ENCODE results near the gene OPN1MW3.
A peak's percentile ranks its signal among the peaks of the same experiment; 100 is the strongest.
"Not testable (repeated sequence)": the region's sequence is repeated elsewhere in the genome, so short reads cannot be mapped to it uniquely, and the experiment has no call there.

The OPN1MW3 gene

GRCh38 chrX:154296731-154297130 is 39.3 kb downstream of the OPN1MW3 start:
- DNase-seq = no peak

GRCh38 chrX:154298312-154298711 is 40.9 kb downstream of the OPN1MW3 start:
- no peak for DNase-seq

DNA sequence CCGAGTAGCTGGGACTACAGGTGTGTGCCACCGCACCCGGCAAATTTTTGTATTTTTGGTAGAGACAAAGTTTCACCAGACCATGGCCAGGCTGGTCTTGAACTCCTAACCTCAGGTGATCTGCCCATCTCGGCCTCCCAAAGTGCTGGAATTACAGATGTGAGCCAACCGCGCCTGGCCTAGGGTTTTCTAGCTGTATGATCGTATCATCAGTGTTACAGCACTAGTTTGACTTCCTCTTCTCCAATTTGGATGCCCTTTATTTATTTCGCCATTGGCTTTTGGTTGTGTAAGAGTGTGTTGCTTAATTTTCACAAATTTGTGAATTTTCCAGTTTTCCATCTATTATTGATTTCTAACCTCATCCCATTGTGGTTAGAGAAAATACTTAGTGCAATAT is 43.4 kb downstream of the OPN1MW3 start:
- no peak for DNase-seq

- DNase-seq = not testable (repeated sequence)
Observed at GRCh38 chrX:154302998-154303397, 45.6 kb downstream of the OPN1MW3 start.

DNA sequence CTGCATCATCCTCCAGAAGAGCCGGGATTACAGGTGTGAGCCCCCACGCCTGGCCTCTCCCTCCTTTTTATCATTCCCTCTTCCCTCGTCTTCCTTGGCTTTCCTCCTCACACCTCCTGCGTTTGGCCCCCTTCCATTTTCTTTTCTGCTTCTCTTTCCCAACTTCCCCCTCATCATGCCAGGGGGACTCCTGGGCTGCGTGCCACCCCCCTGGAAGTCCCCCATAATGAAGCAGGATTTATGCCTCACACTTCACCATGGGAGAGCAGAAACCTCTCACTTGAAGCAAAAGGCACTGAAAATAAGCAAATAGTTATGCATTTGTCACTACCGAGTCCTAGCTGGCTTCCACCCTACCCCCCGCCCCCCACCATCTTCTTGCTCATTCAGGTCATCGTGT is 46.1 kb downstream of the OPN1MW3 start:
- DNase-seq = no peak

DNA sequence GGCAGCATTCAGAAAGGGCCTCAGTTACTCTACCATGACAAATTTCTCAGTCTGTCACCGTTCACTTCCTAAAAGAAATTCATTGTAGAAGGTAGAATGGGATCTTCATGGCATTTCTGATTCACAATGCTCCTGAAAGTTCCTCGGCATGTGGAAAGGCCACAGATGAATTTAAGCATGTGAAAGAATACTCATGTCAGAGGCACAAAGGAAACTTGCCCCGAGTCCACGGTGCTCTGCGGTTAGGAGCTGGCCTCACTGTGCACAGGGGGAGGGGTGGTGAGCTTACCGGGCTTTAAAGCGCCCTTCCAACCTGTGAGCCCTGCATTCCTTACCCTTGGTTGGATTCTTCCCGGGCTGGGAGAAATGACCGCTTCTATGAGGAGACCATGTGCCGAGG is 47.5 kb downstream of the OPN1MW3 start:
- DNase-seq = no peak

- DNase-seq = no peak
Observed at GRCh38 chrX:154305541-154306205, 48.3 kb downstream of the OPN1MW3 start.

DNA sequence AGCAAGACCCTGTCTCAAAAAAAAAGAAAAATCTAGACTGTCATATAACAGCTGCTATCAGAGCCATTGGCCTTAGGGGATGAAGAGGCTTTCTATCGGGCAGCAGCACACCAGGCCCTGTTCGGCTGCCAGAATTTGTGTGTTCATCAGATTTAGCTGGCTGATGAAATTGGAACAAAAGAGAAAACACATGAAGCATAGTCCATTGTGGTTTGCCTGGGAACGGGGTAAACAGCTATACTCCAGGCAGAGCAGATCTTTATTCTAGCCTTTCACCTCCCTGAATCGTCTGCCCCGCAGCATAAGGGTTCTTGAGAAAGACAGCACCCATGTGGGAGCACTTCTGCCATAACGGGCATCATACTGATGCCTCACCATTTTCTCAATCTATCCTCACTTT is 49.8 kb downstream of the OPN1MW3 start:
- DNase-seq = no peak

- DNase-seq = peak; percentile 84
Observed at GRCh38 chrX:154308108-154308946, 50.9 kb downstream of the OPN1MW3 start.

DNA sequence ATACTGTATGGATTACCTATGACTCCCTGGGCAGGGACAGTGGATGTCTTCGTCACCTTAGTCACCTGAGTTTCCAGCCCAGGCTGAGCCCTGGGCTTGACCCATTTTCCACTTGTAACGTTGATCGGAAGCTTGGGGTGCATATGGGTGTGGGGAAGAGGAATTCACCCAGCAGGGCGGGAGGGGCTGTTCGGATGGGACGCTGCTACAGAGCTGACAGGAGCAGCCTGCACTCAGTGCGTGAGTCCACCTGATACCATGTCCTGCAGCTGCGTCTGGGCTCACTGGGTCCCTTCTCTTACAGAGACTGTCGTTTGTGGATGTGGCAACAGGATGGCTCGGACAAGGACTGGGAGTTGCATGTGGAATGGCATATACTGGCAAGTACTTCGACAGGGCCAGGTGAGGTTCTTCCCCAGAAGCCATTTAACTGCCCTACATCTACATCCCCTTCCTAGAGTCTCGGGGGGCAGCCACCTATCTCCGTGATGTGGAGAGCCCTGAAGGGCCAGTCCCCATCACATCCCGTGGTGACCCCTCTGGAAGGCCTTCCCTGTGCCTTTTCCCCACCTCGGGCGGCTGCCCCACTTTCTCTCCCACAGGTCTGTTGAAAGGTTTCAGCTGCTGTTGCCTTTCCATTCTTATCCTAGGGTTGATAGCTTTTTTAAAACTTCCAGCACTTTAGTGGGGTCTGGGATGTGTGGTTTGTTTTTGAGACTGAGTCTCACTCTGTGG is 51.8 kb downstream of the OPN1MW3 start:
- no peak for DNase-seq

GRCh38 chrX:154310616-154311536 is 53.5 kb downstream of the OPN1MW3 start:
- DNase-seq = no peak

DNA sequence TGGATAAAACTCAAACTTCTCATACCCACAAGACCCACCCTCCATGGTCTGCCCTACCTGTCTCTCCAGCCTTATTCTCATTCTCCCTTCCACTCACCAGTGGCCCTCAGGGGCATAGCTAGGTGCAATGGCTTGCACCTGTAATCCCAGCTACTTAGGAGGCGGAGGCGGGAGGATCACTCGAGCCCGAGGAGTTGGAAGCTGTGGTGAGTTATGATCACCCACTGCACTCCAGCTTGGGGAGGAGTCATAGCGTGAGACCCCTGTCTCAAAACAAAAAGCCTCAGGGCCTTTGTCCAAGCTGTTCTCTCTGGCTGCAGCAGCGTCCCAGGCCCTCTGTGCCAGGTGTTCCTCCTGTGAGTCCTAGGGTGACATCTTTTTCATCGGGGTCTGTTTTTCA is 54.7 kb downstream of the OPN1MW3 start:
- no peak for DNase-seq

DNA sequence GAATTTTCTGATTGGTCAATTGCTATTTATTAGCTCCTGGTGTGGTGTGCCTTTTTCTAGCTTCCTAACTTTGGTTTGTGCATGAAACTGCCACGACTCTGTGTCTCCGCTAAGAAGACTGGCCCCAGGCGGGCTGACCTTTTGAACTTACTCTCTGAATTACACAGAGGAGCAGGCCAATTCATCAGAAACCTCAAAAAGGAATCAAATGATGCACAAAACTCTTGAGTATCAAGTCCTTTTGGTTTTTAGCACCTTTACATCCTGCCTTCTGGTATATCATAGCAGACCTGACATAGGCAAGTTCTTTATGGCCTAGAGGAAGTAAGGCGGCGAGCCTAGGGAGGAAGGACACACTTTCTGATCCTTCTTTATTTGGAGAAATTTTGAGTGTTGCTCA is 55.8 kb downstream of the OPN1MW3 start:
- DNase-seq = no peak

DNA sequence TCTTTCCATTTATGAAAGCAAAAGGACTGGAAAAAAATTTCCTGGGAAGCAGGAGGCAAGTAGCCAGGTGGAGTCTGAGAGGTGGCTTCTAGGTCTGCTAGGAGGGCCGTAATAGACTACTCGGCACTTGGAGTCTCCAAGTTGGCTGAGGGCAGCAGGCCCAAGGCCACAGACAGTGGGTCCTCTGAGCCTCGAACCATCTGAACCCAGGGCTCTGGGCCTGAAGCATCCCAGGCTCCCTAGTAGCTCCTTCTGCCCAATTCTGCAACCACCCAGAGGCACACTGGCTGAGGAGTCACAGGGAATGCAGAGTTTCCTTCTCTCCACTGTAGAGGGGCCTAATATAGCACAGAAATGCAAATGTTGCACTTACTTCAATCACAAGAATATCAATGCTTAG is 58.0 kb downstream of the OPN1MW3 start:
- no peak for DNase-seq

DNA sequence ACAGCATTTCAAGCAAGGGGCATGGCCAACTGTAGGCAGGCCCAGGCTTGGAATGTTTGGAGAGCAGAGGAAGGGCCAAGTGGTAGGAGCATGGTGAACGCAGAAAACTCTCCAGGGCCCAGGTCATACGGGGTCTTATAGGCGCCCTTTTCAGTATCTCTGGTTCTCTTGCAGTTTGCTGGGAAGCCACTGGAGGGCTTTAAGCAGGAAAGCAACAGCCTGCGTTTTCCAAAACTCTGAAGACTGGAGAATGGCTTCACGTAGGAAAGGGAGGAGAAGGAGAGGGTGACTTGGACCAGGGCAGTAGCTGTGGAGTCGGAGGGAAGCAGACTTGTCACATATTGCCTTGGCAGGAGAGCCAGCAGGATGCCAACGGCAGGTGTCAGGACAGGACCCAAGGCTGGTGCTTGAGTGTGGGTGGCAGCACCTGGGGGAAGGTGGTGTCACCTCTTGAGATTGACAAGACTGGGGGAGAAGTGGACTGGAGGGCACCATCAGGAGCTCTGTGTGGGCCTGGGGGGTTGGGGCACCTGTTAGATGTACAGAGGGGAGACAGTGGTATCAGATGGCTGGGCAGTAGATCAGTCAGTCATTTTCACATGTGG is 60.1 kb downstream of the OPN1MW3 start:
- peak; percentile 30 for DNase-seq

- DNase-seq = no peak
Observed at GRCh38 chrX:154320406-154320805, 63.0 kb downstream of the OPN1MW3 start.
